ENCODE results near the gene TRIM6. TPM values are rescaled to one million over a fixed set of nuclear protein-coding genes. Genes with fewer than 3 reads are reported as not detected.

Gene TRIM6
- total RNA-seq, 1 experiment from 2014 or later: 17.9 TPM

- H2AK5ac ChIP-seq (ENCODE audit: insufficient read length, low read length): no peak overlapping the region
- no peak overlapping the region for H3K9ac ChIP-seq (ENCODE audit: extremely low read depth, insufficient read length, low read length)
- no peak overlapping the region for H3K27ac ChIP-seq (ENCODE audit: insufficient read length, low read depth, low read length)
- no peak overlapping the region for H4K5ac ChIP-seq (ENCODE audit: insufficient read length, low read depth, low read length)
- WGBS (ENCODE audit: extremely low coverage, insufficient read length, low lambda C conversion rate): no CpG with 5 or more reads among the region's 4 CpGs
- TF ChIP-seq, protein P1, sequence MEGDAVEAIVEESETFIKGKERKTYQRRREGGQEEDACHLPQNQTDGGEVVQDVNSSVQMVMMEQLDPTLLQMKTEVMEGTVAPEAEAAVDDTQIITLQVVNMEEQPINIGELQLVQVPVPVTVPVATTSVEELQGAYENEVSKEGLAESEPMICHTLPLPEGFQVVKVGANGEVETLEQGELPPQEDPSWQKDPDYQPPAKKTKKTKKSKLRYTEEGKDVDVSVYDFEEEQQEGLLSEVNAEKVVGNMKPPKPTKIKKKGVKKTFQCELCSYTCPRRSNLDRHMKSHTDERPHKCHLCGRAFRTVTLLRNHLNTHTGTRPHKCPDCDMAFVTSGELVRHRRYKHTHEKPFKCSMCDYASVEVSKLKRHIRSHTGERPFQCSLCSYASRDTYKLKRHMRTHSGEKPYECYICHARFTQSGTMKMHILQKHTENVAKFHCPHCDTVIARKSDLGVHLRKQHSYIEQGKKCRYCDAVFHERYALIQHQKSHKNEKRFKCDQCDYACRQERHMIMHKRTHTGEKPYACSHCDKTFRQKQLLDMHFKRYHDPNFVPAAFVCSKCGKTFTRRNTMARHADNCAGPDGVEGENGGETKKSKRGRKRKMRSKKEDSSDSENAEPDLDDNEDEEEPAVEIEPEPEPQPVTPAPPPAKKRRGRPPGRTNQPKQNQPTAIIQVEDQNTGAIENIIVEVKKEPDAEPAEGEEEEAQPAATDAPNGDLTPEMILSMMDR (conservative IDR thresholded peaks at IDR 0.05): no peak
- Mint-ChIP-seq H3K27ac (peak overlapping the region in 1 of 3 experiments; percentile 85; a peak in 2 of 7 replicates), H3K36me3 (ENCODE audit: insufficient read depth in 1 of 3, low read depth in 3 of 3) (peaks cover 34 to 57% (median 57%) of the 10 kb centered on the region in 3 experiments), H3K4me3 (no peak overlapping the region), H3K4me1 (peaks cover 3 to 13% of the 10 kb centered on the region in 2 experiments; a peak in 3 of 4 replicates), H3K9me3 (no peaks in the 10 kb centered on the region), H3K27me3 (ENCODE audit: low read depth) (no peaks in the 10 kb centered on the region)
- H3K14ac ChIP-seq (ENCODE audit: insufficient read depth, low read length): no peak overlapping the region
- no peak overlapping the region for H2BK120ac ChIP-seq (ENCODE audit: low read depth, low read length, poor library complexity, severe bottlenecking)
- no peak overlapping the region for H3K4ac ChIP-seq (ENCODE audit: low read depth, low read length)
- H2BK5ac ChIP-seq (ENCODE audit: insufficient read length, low read length): no peak overlapping the region
- no peak overlapping the region for H3K18ac ChIP-seq (ENCODE audit: insufficient read length, low read depth, low read length)
- no peaks in the 10 kb centered on the region for H3K9me3 ChIP-seq (ENCODE audit: control insufficient read depth, low read depth, low read length)
- no peak overlapping the region for H3K4me2 ChIP-seq (ENCODE audit: insufficient read depth, insufficient read length, low read length)
- no peak overlapping the region for H2BK20ac ChIP-seq (ENCODE audit: low read depth, low read length, poor library complexity, severe bottlenecking)
- no peaks in the 10 kb centered on the region for H3K4me1 ChIP-seq (ENCODE audit: insufficient read depth, low read length)
- no peaks in the 10 kb centered on the region for H3K23me2 ChIP-seq (ENCODE audit: insufficient read length, low read depth, low read length, poor library complexity, severe bottlenecking)
- no peak overlapping the region for H3K23ac ChIP-seq (ENCODE audit: insufficient read length, low read depth, low read length)
- no peak for DNase-seq
- H3K56ac ChIP-seq (ENCODE audit: insufficient read length, low read depth, low read length): no peak overlapping the region
- H3T11ph ChIP-seq (ENCODE audit: low read length): no peak overlapping the region
- no peak overlapping the region for H2BK12ac ChIP-seq (ENCODE audit: insufficient read length, low read depth, low read length)
- no peaks in the 10 kb centered on the region for H3K79me1 ChIP-seq (ENCODE audit: insufficient read depth, low read depth, low read length, poor library complexity, severe bottlenecking)
- H2AFZ ChIP-seq (ENCODE audit: low read length): no peak overlapping the region
- H3K79me2 ChIP-seq (ENCODE audit: insufficient read depth, low read length): peaks cover 6% of the 10 kb centered on the region; the same call in 1 of the 2 replicates
- H2BK15ac ChIP-seq (ENCODE audit: low read depth, low read length): no peak overlapping the region
- H4K91ac ChIP-seq (ENCODE audit: insufficient read length, low read depth, low read length): no peak overlapping the region
- H4K20me1 ChIP-seq (ENCODE audit: control insufficient read depth, insufficient read depth, insufficient read length): no peaks in the 10 kb centered on the region
- no peaks in the 10 kb centered on the region for H3K27me3 ChIP-seq (ENCODE audit: insufficient read depth, low read length)
- no peak overlapping the region for H4K8ac ChIP-seq (replicated peaks; ENCODE audit: insufficient read length, low read depth, low read length)
Measured at GRCh38 chr11:5604896-5605295, 8.5 kb downstream of the TRIM6 start.

All from H9 (cell line).